ENCODE measurements around the gene DNPH1. TPM values are rescaled to one million over a fixed set of nuclear protein-coding genes. Genes with fewer than 3 reads are reported as not detected.
A peak's percentile ranks its signal among the peaks of the same experiment; 100 is the strongest.

DNPH1 gene
- total and polyA plus RNA-seq, 9 of the 15 experiments (the other 6 are each of a cell fraction or from before 2014, with no cell fraction given), result 7.3 to 300 (median 68.7) TPM

GRCh38 chr6:43231053-43231452 is 1.8 kb upstream of the DNPH1 start:
- H3K4me3 ChIP-seq, result no peak overlapping the region
- H3K36me3 ChIP-seq (ENCODE audit: control insufficient read depth, insufficient read depth, low read length), result peaks cover 11% of the 10 kb centered on the region; the same call in 2 of the 3 replicates
- ChIA-PET POLR2A (interaction anchor here (0.6 to 11.2 kb wide), 3 partner anchors 14 to 706 kb away, joined by 3 to 118 read pairs (median 3); no protein-coding TSS in a partner anchor), CTCF (ENCODE audit: low intra/inter-chr PET ratio) (no interaction called here)
- peaks cover 27% of the 10 kb centered on the region for H3K79me2 ChIP-seq (ENCODE audit: control insufficient read depth, insufficient read depth, low read length)
- no peak overlapping the region for H3K4me2 ChIP-seq (ENCODE audit: insufficient read depth, low read length)
- BruUV-seq (replicated peaks), result no TSS peak
- H3K4me1 ChIP-seq (replicated peaks in 1 of 2; ENCODE audit: control insufficient read depth in 2 of 2, insufficient read depth in 2 of 2, low read length in 2 of 2), result peaks cover 17 to 28% of the 10 kb centered on the region in 2 experiments; a peak in 4 of 5 replicates
- 64% methylated on average over 4 of the region's 4 CpGs for WGBS (ENCODE audit: insufficient coverage, low coverage, missing lambda C conversion rate)
- no peak overlapping the region for H3K27ac ChIP-seq (ENCODE audit: extremely low read depth, low read depth, low read length)
- ATAC-seq (no peak), DNase-seq (ENCODE audit: extremely low read depth in 1 of 4, low spot score in 3 of 4) (no peak), FAIRE-seq (no peak)
- no peak overlapping the region for H3K9ac ChIP-seq (ENCODE audit: insufficient read depth in 1 of 2, low read depth in 2 of 2, low read length in 2 of 2)
- H3K9me1 ChIP-seq (ENCODE audit: control insufficient read depth, insufficient read depth, low read length), result no peaks in the 10 kb centered on the region
- in situ Hi-C loops (cut with MboI) (no loop called here), intact Hi-C loops (cut with micrococcal nuclease) (no loop called here)
- H4K20me1 ChIP-seq (replicated peaks; ENCODE audit: control insufficient read depth, insufficient read depth, low read length), result no peaks in the 10 kb centered on the region
- H3K27me3 ChIP-seq (ENCODE audit: control insufficient read depth in 2 of 2, insufficient read depth in 2 of 2, low read length in 2 of 2), result no peaks in the 10 kb centered on the region; a peak in 1 of 5 replicates
- H2AFZ ChIP-seq (ENCODE audit: low read depth, low read length), result peak overlapping the region; percentile 68
- H3K9me3 ChIP-seq (replicated peaks; ENCODE audit: control insufficient read depth, insufficient read depth, low read depth, low read length), result no peaks in the 10 kb centered on the region
- no peak for TF ChIP-seq TFAP4 (CRISPR knock-in tag; IDR thresholded peaks at IDR 0.05; ENCODE audit: borderline replicate concordance)
- peak; percentile 41; the same call in 1 of the 2 replicates for TF ChIP-seq PTTG1 (tag; IDR thresholded peaks at IDR 0.05; ENCODE audit: low read depth)
- no peak for TF ChIP-seq ZNF740 (CRISPR knock-in tag; IDR thresholded peaks at IDR 0.05)
- TF ChIP-seq ZNF740 (tag; IDR thresholded peaks at IDR 0.05), result peak in 1 of 2 experiments; percentile 49; a peak in 1 of 4 replicates
- TF ChIP-seq HDAC8 (tag; IDR thresholded peaks at IDR 0.05), result peak; percentile 56; the same call in 1 of the 2 replicates
- TF ChIP-seq ZNF592 (IDR thresholded peaks at IDR 0.05), result peak; percentile 56
- 0 out of 2 replicates have a peak, but pooled peaks have one; percentile 34 for TF ChIP-seq ILK (tag; IDR thresholded peaks at IDR 0.05; ENCODE audit: borderline replicate concordance, low read depth)
- peak; percentile 19; the same call in 1 of the 2 replicates for TF ChIP-seq PYGO2 (tag; IDR thresholded peaks at IDR 0.05)
- TF ChIP-seq ZNF175 (CRISPR knock-in tag; IDR thresholded peaks at IDR 0.05; ENCODE audit: low read depth), result 0 out of 2 replicates have a peak, but pooled peaks have one; percentile 28
- no peak for TF ChIP-seq NR4A1 (CRISPR knock-in tag; IDR thresholded peaks at IDR 0.05)
- peak; percentile 73; the same call in 1 of the 2 replicates for TF ChIP-seq NR4A1 (tag; IDR thresholded peaks at IDR 0.05)
- 0 out of 2 replicates have a peak, but pooled peaks have one; percentile 19 for TF ChIP-seq IRF9 (tag; IDR thresholded peaks at IDR 0.05)
- no peak for TF ChIP-seq ZNF507 (tag; conservative IDR thresholded peaks at IDR 0.05)
